ENCODE results near the gene KCNQ1. TPM values are rescaled to one million over a fixed set of nuclear protein-coding genes. Genes with fewer than 3 reads are reported as not detected.

Gene KCNQ1
- total RNA-seq, 1 experiment from 2014 or later = 2.5 TPM

- no peak for TF ChIP-seq USF2 (CRISPR knock-in tag; IDR thresholded peaks at IDR 0.05)
- TF ChIP-seq ZSCAN18 (CRISPR knock-in tag; IDR thresholded peaks at IDR 0.05) = no peak
- no peak for TF ChIP-seq ZNF263 (CRISPR knock-in tag; IDR thresholded peaks at IDR 0.05; ENCODE audit: low read depth)
- no peak for TF ChIP-seq ZNF396 (CRISPR knock-in tag; IDR thresholded peaks at IDR 0.05; ENCODE audit: borderline replicate concordance)
- TF ChIP-seq FOXP1 (CRISPR knock-in tag; IDR thresholded peaks at IDR 0.05; ENCODE audit: borderline replicate concordance) = no peak
- TF ChIP-seq SMAD3 (CRISPR knock-in tag; IDR thresholded peaks at IDR 0.05; ENCODE audit: borderline replicate concordance) = no peak
Observed at GRCh38 chr11:2518111-2518982, 73.5 kb downstream of the KCNQ1 start (continued).

GRCh38 chr11:2518983-2519340 lies 74.2 kb downstream of the KCNQ1 start:
- no peaks in the 10 kb centered on the region for H3K4me1 Mint-ChIP-seq
- H3K9me3 Mint-ChIP-seq = no peaks in the 10 kb centered on the region
- ATAC-seq = no peak
- peaks cover 26% of the 10 kb centered on the region for H3K27me3 Mint-ChIP-seq (ENCODE audit: low read depth)
- POLR2A ChIA-PET = interaction anchor here (0.7 kb wide), 1 partner anchor 9 kb away, joined by 3 read pairs; no protein-coding TSS in a partner anchor
- CTCF ChIA-PET = no interaction called here
- H3K4me3 Mint-ChIP-seq = no peak overlapping the region
- H3K36me3 Mint-ChIP-seq = no peaks in the 10 kb centered on the region
- no peak overlapping the region for H3K27ac Mint-ChIP-seq
- DNase-seq (ENCODE audit: low spot score) = peak; percentile 6
- TF ChIP-seq ZNF281 (CRISPR knock-in tag; IDR thresholded peaks at IDR 0.05) (no peak), NFE2L1 (CRISPR knock-in tag; IDR thresholded peaks at IDR 0.05) (no peak), HMGXB4 (CRISPR knock-in tag; IDR thresholded peaks at IDR 0.05) (no peak), MXD4 (CRISPR knock-in tag; IDR thresholded peaks at IDR 0.05; ENCODE audit: borderline replicate concordance) (no peak), USF1 (CRISPR knock-in tag; IDR thresholded peaks at IDR 0.05) (no peak), EMX1 (CRISPR knock-in tag; IDR thresholded peaks at IDR 0.05) (no peak), E2F5 (CRISPR knock-in tag; IDR thresholded peaks at IDR 0.05) (no peak), SMAD4 (CRISPR knock-in tag; IDR thresholded peaks at IDR 0.05) (no peak), FOXJ3 (CRISPR knock-in tag; IDR thresholded peaks at IDR 0.05; ENCODE audit: borderline replicate concordance) (no peak), SMAD3 (CRISPR knock-in tag; IDR thresholded peaks at IDR 0.05; ENCODE audit: borderline replicate concordance) (no peak), RORB (CRISPR knock-in tag; IDR thresholded peaks at IDR 0.05) (no peak), FOXP4 (CRISPR knock-in tag; IDR thresholded peaks at IDR 0.05) (no peak), ERG (CRISPR knock-in tag; IDR thresholded peaks at IDR 0.05) (no peak), ZNF425 (CRISPR knock-in tag; conservative IDR thresholded peaks at IDR 0.05) (no peak), SP1 (CRISPR knock-in tag; conservative IDR thresholded peaks at IDR 0.05) (no peak)

All from WTC11 (cell line).